ENCODE measurements around the gene PRKACA. TPM values are rescaled to one million over a fixed set of nuclear protein-coding genes. Genes with fewer than 3 reads are reported as not detected.

PRKACA gene
- total and polyA plus RNA-seq, 10 of the 15 experiments (the other 5 are each of a cell fraction or from before 2014, with no cell fraction given), result 0.53 to 68.5 (median 11.2) TPM

DNA sequence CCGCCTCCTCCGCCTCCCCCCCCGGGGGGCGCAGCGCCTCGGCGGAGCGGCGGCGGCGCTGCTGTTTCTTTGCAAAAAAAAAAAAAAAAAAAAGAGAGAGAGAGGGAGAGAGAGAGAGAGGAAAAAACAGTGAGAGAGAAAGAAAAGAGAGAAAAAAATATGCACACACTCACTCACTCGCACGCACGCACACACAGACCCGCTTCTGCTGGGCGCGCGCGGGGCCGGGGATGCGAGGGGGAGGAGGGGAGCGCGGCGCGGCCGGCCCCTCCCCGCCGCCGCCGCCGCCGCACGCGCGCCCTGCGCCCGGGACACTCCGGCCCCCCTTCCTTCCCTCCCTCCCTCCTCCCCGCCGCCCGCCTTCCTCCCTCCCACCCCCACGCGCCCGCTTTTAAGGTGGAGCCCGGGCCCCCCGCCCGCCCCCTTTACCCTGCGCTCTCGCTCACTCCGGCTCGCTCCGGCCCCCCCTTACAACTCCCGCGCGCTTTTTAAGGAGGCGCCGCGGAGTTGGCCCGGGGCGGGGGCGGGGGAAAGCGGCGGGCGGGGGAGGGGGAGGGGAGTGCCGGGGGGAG lies 27.0 kb downstream of the PRKACA start, which contains the start of gene SAMD1:
SAMD1 (minus strand) TSS at position 243 of the 572 bp plus-strand sequence.
- ATAC-seq (peak; percentile 55), FAIRE-seq (no peak), DNase-seq (ENCODE audit: low read depth, low spot score) (no peak)
- peak within 1 kb of the TSS; percentile 100 for H3K4me3 ChIP-seq
- in situ Hi-C loops (cut with MboI), result no loop called here
- ChIA-PET CTCF (interaction anchor here (1.0 kb wide), 1 partner anchor 229 kb away, joined by 3 read pairs; no protein-coding TSS in a partner anchor), SMC1A (ENCODE audit: uncharacterized antibody, unreplicated experiment) (interaction anchor here (1.7 kb wide), 1 partner anchor 8 kb away, joined by 5 read pairs; no protein-coding TSS in a partner anchor), RAD21 (ENCODE audit: unreplicated experiment) (interaction anchor here (1.6 kb wide), 1 partner anchor 10 kb away, joined by 8 read pairs; no protein-coding TSS in a partner anchor), POLR2A (interaction anchor here (4.1 kb wide), 1 partner anchor 8 kb away, joined by 23 read pairs; no protein-coding TSS in a partner anchor)
- H4K20me1 ChIP-seq (ENCODE audit: control insufficient read depth, insufficient read depth), result no peaks in the 10 kb centered on the region
- H3K79me2 ChIP-seq (ENCODE audit: control insufficient read depth, insufficient read depth, low read length), result peaks cover 6% of the 10 kb centered on the region
- H3K4me1 ChIP-seq (ENCODE audit: control insufficient read depth, insufficient read depth, low read length), result peaks cover 7% of the 10 kb centered on the region; the same call in 1 of the 2 replicates
- intact Hi-C loops (cut with micrococcal nuclease; ENCODE audit: unreplicated experiment), result no loop called here
- H3K36me3 ChIP-seq (ENCODE audit: control insufficient read depth in 2 of 2, insufficient read depth in 2 of 2, low read length in 1 of 2), result peaks cover 3 to 5% of the 10 kb centered on the region in 2 experiments; a peak in 3 of 4 replicates
- 0% methylated on average over 6 of the region's 65 CpGs for WGBS (ENCODE audit: insufficient coverage, insufficient replicate concordance, low lambda C conversion rate, missing lambda C conversion rate)
- peak within 1 kb of the TSS; percentile 85 for H3K4me2 ChIP-seq (ENCODE audit: control insufficient read depth, insufficient read depth)
- no peaks in the 10 kb centered on the region for H3K27me3 ChIP-seq (replicated peaks in 1 of 2; ENCODE audit: control insufficient read depth in 2 of 2, insufficient read depth in 2 of 2, low read length in 1 of 2)
- H2AFZ ChIP-seq (ENCODE audit: control insufficient read depth, low read depth, low read length), result peak within 1 kb of the TSS; percentile 58
- H3K27ac ChIP-seq (ENCODE audit: control insufficient read depth, insufficient read depth), result peak within 1 kb of the TSS; percentile 82
- H3K9me3 ChIP-seq (replicated peaks; ENCODE audit: control insufficient read depth, insufficient read depth, low read length), result peaks cover 2% of the 10 kb centered on the region; the same call in 1 of the 3 replicates
- H3K9ac ChIP-seq (ENCODE audit: control insufficient read depth, insufficient read depth, low read length), result peak within 1 kb of the TSS; percentile 76
- no peak for TF ChIP-seq CHD2 (IDR thresholded peaks at IDR 0.05; ENCODE audit: borderline replicate concordance, low read depth, low read length)
- TF ChIP-seq, protein P1, sequence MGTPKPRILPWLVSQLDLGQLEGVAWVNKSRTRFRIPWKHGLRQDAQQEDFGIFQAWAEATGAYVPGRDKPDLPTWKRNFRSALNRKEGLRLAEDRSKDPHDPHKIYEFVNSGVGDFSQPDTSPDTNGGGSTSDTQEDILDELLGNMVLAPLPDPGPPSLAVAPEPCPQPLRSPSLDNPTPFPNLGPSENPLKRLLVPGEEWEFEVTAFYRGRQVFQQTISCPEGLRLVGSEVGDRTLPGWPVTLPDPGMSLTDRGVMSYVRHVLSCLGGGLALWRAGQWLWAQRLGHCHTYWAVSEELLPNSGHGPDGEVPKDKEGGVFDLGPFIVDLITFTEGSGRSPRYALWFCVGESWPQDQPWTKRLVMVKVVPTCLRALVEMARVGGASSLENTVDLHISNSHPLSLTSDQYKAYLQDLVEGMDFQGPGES (IDR thresholded peaks at IDR 0.05), result no peak
- TF ChIP-seq, protein P2, sequence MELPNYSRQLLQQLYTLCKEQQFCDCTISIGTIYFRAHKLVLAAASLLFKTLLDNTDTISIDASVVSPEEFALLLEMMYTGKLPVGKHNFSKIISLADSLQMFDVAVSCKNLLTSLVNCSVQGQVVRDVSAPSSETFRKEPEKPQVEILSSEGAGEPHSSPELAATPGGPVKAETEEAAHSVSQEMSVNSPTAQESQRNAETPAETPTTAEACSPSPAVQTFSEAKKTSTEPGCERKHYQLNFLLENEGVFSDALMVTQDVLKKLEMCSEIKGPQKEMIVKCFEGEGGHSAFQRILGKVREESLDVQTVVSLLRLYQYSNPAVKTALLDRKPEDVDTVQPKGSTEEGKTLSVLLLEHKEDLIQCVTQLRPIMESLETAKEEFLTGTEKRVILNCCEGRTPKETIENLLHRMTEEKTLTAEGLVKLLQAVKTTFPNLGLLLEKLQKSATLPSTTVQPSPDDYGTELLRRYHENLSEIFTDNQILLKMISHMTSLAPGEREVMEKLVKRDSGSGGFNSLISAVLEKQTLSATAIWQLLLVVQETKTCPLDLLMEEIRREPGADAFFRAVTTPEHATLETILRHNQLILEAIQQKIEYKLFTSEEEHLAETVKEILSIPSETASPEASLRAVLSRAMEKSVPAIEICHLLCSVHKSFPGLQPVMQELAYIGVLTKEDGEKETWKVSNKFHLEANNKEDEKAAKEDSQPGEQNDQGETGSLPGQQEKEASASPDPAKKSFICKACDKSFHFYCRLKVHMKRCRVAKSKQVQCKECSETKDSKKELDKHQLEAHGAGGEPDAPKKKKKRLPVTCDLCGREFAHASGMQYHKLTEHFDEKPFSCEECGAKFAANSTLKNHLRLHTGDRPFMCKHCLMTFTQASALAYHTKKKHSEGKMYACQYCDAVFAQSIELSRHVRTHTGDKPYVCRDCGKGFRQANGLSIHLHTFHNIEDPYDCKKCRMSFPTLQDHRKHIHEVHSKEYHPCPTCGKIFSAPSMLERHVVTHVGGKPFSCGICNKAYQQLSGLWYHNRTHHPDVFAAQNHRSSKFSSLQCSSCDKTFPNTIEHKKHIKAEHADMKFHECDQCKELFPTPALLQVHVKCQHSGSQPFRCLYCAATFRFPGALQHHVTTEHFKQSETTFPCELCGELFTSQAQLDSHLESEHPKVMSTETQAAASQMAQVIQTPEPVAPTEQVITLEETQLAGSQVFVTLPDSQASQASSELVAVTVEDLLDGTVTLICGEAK (IDR thresholded peaks at IDR 0.05; ENCODE audit: borderline replicate concordance), result no peak
- TF ChIP-seq, protein P3, sequence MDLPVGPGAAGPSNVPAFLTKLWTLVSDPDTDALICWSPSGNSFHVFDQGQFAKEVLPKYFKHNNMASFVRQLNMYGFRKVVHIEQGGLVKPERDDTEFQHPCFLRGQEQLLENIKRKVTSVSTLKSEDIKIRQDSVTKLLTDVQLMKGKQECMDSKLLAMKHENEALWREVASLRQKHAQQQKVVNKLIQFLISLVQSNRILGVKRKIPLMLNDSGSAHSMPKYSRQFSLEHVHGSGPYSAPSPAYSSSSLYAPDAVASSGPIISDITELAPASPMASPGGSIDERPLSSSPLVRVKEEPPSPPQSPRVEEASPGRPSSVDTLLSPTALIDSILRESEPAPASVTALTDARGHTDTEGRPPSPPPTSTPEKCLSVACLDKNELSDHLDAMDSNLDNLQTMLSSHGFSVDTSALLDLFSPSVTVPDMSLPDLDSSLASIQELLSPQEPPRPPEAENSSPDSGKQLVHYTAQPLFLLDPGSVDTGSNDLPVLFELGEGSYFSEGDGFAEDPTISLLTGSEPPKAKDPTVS (IDR thresholded peaks at IDR 0.05; ENCODE audit: low read depth, low read length), result no peak
- no peak for TF ChIP-seq CBFB (IDR thresholded peaks at IDR 0.05; ENCODE audit: low read depth)
- TF ChIP-seq SIX5 (IDR thresholded peaks at IDR 0.05; ENCODE audit: low read depth, low read length, severe bottlenecking), result no peak
- TF ChIP-seq ZNF384 (IDR thresholded peaks at IDR 0.05; ENCODE audit: borderline replicate concordance, low read depth, low read length), result peak; percentile 46; the same call in 1 of the 2 replicates
- TF ChIP-seq BHLHE40 (IDR thresholded peaks at IDR 0.05; ENCODE audit: borderline replicate concordance in 1 of 2, low read depth in 2 of 2, low read length in 1 of 2), result peak; percentile 56 to 85; a peak in 3 of 4 replicates
- no peak for TF ChIP-seq NFXL1 (IDR thresholded peaks at IDR 0.05; ENCODE audit: borderline replicate concordance)
- no peak for TF ChIP-seq NFIC (IDR thresholded peaks at IDR 0.05; ENCODE audit: low read depth, low read length)
- TF ChIP-seq RBBP5 (conservative IDR thresholded peaks at IDR 0.05), result no peak
- no peak for TF ChIP-seq MYC (IDR thresholded peaks at IDR 0.05; ENCODE audit: insufficient read depth, insufficient read length, insufficient replicate concordance, low read length, severe bottlenecking)
- TF ChIP-seq RELA (IDR thresholded peaks at IDR 0.05; ENCODE audit: borderline replicate concordance, partially characterized antibody), result no peak
- no peak for TF ChIP-seq ESRRA (IDR thresholded peaks at IDR 0.05; ENCODE audit: low read length)
- TF ChIP-seq, protein P4, sequence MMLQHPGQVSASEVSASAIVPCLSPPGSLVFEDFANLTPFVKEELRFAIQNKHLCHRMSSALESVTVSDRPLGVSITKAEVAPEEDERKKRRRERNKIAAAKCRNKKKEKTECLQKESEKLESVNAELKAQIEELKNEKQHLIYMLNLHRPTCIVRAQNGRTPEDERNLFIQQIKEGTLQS (IDR thresholded peaks at IDR 0.05; ENCODE audit: borderline replicate concordance, extremely low read depth, low read depth, low read length), result no peak
- BruUV-seq (replicated peaks), result no TSS peak

Measured in GM12878 (cell line).